ENCODE results near the gene MYH16. TPM values are rescaled to one million over a fixed set of nuclear protein-coding genes. Genes with fewer than 3 reads are reported as not detected.
"Not testable (repeated sequence)": the region's sequence is repeated elsewhere in the genome, so short reads cannot be mapped to it uniquely, and the experiment has no call there.

MYH16 gene
- total RNA-seq, 1 experiment from 2014 or later = not detected

DNA sequence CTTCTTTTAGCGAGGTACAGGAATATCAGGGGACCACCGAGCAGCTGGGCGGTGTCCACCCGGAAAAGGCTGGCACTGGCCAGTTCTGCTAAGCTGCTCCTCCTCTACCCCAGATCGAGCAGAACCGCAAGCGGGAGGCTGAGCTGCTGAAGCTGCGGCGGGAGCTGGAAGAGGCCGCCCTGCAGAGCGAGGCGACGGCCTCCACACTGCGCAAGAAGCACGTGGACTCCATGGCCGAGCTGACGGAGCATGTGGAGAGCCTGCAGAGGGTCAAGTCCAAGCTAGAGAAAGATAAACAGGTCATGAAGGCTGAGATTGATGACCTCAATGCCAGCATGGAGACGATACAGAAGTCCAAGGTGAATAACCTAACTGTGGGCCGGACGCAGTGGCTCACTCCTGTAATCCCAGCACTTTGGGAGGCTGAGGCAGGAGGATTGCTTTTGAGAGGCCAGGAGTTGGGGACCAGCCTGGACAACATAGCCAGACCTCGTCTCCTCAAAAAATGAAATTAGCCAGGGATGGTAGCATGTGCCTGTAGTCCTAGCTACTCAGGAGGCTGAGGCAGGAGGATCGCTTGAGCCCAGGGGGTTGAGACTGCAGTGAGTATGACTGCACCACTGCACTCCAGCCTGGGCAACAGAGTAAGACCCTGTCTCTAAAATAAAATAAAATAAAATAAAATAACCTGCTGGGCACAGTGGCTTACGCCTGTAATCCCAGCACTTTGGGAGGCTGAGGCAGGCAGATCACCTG is 15.3 kb downstream of the MYH16 start:
- H3K4me1 Mint-ChIP-seq (ENCODE audit: low read depth, unreplicated experiment) = no peaks in the 10 kb centered on the region
- POLR2A ChIA-PET = no interaction called here
- no peak for DNase-seq

DNA sequence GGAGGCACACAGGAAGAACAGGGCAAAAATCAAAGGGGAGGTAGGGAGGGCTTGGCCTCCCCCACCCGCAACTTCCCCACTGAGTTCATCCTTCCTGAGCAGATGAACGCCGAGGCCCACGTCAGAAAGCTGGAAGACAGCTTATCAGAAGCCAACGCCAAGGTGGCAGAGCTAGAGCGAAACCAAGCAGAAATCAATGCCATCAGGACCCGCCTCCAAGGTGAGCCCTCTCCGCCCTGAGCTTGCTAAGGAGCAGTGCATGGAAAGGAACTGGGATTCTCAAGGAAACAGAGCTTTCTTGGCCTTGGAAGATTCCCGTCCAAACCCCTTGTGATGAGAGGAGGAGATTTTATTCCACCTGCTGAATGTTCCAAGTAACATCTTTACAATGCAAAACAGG is 16.5 kb downstream of the MYH16 start:
- Histone ChIP-seq H3K36me3 (ENCODE audit: control insufficient read depth, insufficient read depth, low read length) (no peaks in the 10 kb centered on the region), H3K4me3 (ENCODE audit: low read depth, low read length) (no peak overlapping the region), H3K4me1 (0 out of 2 replicates have a peak, but pooled peaks cover 3% of the 10 kb centered on the region), H3K9me3 (no peaks in the 10 kb centered on the region), H3K27me3 (replicated peaks; ENCODE audit: control insufficient read depth, insufficient read depth, low read length) (no peaks in the 10 kb centered on the region)
- no peak overlapping the region for H3K27ac Mint-ChIP-seq (ENCODE audit: unreplicated experiment)
- H3K4me1 Mint-ChIP-seq (ENCODE audit: low read depth, unreplicated experiment) = peaks cover 4% of the 10 kb centered on the region
- H3K4me3 Mint-ChIP-seq (ENCODE audit: unreplicated experiment) = no peak overlapping the region
- BruUV-seq (replicated peaks) = no TSS peak
- no peaks in the 10 kb centered on the region for H3K27me3 Mint-ChIP-seq (ENCODE audit: insufficient read depth, unreplicated experiment)
- H3K9me3 Mint-ChIP-seq (ENCODE audit: unreplicated experiment) = no peaks in the 10 kb centered on the region
- CTCF ChIA-PET = no interaction called here
- TF ChIP-seq, protein P1, sequence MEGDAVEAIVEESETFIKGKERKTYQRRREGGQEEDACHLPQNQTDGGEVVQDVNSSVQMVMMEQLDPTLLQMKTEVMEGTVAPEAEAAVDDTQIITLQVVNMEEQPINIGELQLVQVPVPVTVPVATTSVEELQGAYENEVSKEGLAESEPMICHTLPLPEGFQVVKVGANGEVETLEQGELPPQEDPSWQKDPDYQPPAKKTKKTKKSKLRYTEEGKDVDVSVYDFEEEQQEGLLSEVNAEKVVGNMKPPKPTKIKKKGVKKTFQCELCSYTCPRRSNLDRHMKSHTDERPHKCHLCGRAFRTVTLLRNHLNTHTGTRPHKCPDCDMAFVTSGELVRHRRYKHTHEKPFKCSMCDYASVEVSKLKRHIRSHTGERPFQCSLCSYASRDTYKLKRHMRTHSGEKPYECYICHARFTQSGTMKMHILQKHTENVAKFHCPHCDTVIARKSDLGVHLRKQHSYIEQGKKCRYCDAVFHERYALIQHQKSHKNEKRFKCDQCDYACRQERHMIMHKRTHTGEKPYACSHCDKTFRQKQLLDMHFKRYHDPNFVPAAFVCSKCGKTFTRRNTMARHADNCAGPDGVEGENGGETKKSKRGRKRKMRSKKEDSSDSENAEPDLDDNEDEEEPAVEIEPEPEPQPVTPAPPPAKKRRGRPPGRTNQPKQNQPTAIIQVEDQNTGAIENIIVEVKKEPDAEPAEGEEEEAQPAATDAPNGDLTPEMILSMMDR (IDR thresholded peaks at IDR 0.05; ENCODE audit: insufficient read depth in 1 of 2, low read depth in 1 of 2, low read length in 1 of 2, severe bottlenecking in 1 of 2, unreplicated experiment in 1 of 2) = no peak
- H3K36me3 Mint-ChIP-seq (ENCODE audit: insufficient read depth, unreplicated experiment) = no peaks in the 10 kb centered on the region
- DNase-seq = no peak
- POLR2A ChIA-PET = no interaction called here
- intact Hi-C loops (cut with micrococcal nuclease; ENCODE audit: unreplicated experiment) = no loop called here

More for the DNA sequence above, 15.3 kb downstream of the MYH16 start:
- no peaks in the 10 kb centered on the region for H3K9me3 ChIP-seq
- CTCF ChIA-PET = interaction anchor here (0.6 kb wide), 1 partner anchor 18 kb away, joined by 5 read pairs; no protein-coding TSS in a partner anchor
- no peak overlapping the region for H3K4me3 ChIP-seq (ENCODE audit: low read depth, low read length)
- no peaks in the 10 kb centered on the region for H3K36me3 ChIP-seq (ENCODE audit: control insufficient read depth, insufficient read depth, low read length)
- no peaks in the 10 kb centered on the region for H3K27me3 ChIP-seq (replicated peaks; ENCODE audit: control insufficient read depth, insufficient read depth, low read length)
- 0 out of 2 replicates have a peak, but pooled peaks cover 3% of the 10 kb centered on the region for H3K4me1 ChIP-seq
- TF ChIP-seq, protein P1 (IDR thresholded peaks at IDR 0.05; ENCODE audit: insufficient read depth in 1 of 2, low read depth in 1 of 2, low read length in 1 of 2, severe bottlenecking in 1 of 2, unreplicated experiment in 1 of 2) = no peak
- intact Hi-C loops (cut with micrococcal nuclease; ENCODE audit: unreplicated experiment) = no loop called here
- H3K27me3 Mint-ChIP-seq (ENCODE audit: insufficient read depth, unreplicated experiment) = no peaks in the 10 kb centered on the region
- no peak overlapping the region for H3K4me3 Mint-ChIP-seq (ENCODE audit: unreplicated experiment)
- H3K36me3 Mint-ChIP-seq (ENCODE audit: insufficient read depth, unreplicated experiment) = no peaks in the 10 kb centered on the region
- H3K9me3 Mint-ChIP-seq (ENCODE audit: unreplicated experiment) = no peaks in the 10 kb centered on the region
- no peak overlapping the region for H3K27ac Mint-ChIP-seq (ENCODE audit: unreplicated experiment)
- BruUV-seq (replicated peaks) = no TSS peak

DNA sequence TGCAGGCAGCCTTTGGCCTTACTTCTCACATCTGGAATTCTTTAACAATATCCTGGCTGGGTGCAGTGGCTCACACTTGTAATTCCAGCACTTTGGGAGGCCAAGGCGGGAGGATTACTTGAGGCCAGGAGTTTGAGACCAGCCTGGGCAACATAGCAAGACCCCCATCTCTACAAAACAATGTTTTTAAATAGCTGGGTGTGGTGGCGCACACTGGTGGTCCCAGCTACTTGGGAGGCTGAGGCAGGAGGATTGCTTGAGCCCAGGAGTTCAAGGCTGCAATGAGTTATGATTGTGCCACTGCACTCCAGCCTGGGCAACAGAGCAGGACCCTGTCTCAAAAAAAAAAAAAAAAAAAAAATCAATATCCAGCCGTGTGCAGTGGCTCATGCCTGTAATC is 17.5 kb downstream of the MYH16 start:
- H3K4me3 Mint-ChIP-seq (ENCODE audit: unreplicated experiment); H3K9me3 ChIP-seq; POLR2A ChIA-PET; H3K27me3 Mint-ChIP-seq (ENCODE audit: insufficient read depth, unreplicated experiment); H3K36me3 ChIP-seq (ENCODE audit: control insufficient read depth, insufficient read depth, low read length); H3K27ac Mint-ChIP-seq (ENCODE audit: unreplicated experiment); H3K36me3 Mint-ChIP-seq (ENCODE audit: insufficient read depth, unreplicated experiment); intact Hi-C loops (cut with micrococcal nuclease; ENCODE audit: unreplicated experiment); BruUV-seq (replicated peaks); H3K4me1 Mint-ChIP-seq (ENCODE audit: low read depth, unreplicated experiment); H3K4me1 ChIP-seq; H3K9me3 Mint-ChIP-seq (ENCODE audit: unreplicated experiment); DNase-seq; H3K27me3 ChIP-seq (replicated peaks; ENCODE audit: control insufficient read depth, insufficient read depth, low read length); H3K4me3 ChIP-seq (ENCODE audit: low read depth, low read length): not testable (repeated sequence)
- CTCF ChIA-PET = interaction anchor here (0.7 kb wide), 1 partner anchor 112 kb away, joined by 5 read pairs; no protein-coding TSS in a partner anchor
